NCI-H2107 treated with DMSO at 0.1 percent for 48 hours (cell line): ENCODE data around the gene TNFRSF9.
"Not testable (repeated sequence)": the region's sequence is repeated elsewhere in the genome, so short reads cannot be mapped to it uniquely, and the experiment has no call there.

Source experiments
- DNase-seq: peaks from one replicate; lab custom pipeline; 2025; ENCODE audit not compliant: unreplicated experiment; lab: John Stamatoyannopoulos, UW

Gene TNFRSF9

DNA sequence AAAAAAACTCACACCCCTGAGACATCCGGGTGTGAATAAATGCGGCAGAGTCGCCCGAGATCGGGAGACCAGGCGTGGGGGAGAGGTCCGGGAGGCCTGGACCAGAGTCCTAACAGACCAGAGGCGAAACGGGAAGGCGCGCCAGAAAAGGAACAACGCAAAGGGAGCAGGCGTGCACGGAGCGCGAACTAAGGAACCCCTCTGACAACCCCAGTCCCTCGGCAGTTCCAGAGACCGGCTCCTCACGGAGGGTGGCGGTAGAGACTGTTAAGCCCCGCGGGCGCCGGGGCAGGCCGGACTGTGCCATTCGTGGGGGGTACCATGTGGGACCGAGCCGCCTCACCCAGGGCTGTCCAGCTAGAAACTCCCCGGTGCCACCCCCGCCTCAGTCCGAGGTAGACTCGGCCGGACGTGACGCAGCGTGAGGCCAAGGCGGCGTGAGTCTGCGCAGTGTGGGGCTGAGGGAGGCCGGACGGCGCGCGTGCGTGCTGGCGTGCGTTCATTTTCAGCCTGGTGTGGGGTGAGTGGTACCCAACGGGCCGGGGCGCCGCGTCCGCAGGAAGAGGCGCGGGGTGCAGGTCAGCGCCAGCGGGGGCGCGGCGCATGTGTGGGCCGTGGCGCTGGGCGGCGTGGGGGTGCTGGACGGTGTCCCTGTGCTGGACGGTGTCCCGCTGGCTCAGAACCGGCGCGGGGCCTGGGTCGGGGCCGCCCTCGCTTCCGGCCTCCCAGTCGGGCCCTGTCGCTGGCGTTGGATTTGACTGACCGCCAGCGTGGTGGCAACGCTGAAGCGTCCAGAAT is 20.8 kb upstream of the TNFRSF9 start, which contains the start of gene PARK7:
Gene PARK7, plus strand, starts transcription at position 496 of the 798 bp plus-strand sequence. CDS start 1,075 bp downstream, outside the sequence.
- peak; percentile 28 for DNase-seq

DNA sequence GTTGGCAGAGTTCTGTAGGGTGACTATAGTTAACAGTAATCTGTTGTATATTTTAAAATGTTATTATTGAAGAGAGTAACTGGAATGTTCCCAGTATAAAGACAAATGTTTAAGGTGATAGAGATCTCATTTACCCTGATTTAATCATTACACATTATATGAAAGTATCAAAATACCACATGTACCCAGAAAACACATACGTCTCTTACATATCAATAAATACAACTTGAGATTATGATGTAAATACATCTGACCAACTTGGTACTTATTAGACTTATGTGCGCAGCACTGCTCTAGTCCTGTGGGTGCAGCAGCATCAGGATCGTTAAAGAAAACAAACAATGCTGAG is 20.2 kb upstream of the TNFRSF9 start:
- no peak for DNase-seq

- no peak for DNase-seq
Observed at GRCh38 chr1:7960165-7960564, 19.5 kb upstream of the TNFRSF9 start.

DNA sequence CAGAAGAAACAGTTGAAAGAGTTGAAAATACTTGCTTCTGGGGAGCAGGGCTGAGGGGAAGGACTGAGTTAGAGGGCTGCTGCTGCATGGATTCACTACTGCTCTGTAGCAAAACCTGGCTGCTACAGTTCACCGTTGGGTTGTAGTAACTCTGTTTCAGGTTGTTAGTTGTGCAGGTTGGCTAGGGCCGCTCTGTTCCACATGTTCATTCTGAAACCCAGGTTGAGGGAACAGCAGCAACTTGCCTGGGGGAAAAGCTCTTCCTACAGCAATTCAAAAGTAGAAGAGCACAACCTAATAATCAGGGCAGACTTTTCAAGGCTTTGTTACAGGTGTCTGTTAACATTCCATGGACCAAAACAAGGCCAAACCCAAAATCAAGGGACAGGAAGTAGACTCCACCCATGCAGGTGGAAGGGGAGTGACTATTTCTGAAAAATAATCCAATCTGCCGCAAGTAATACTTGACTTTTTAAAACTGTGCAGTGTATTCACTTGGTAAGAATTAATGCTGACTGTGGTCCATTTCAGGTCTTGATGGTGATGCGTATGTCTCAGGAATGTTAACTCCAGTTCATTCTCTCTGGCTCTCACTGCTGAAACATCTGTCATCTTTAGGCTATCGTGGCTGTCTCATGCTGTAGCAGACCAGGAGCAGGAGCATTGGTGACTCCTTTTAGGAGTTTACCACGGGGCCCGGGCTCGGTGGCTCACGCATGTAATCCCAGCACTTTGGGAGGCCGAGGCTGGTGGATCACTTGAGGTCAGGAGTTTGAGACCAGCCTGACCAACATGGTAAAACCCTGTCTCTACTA is 15.8 kb upstream of the TNFRSF9 start:
- no peak for DNase-seq

DNA sequence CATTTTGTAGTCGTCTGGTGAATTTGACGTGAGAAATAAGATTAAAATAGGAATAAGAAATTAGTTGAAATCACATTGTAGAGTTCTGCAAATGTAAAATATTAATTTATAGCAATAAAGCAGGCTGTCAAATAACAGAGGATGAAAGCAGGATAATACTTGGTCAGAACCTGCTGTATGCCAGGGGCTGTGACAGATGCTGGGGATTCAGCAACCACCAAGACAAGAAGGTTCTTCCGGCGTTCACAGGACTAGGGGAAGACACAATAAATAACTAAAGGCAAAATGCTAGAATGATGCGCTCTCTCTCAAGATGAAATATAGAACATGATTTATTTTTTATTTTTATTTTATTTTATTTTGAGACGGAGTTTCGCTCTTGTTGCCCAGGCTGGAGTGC is 14.0 kb upstream of the TNFRSF9 start:
- DNase-seq, result no peak

DNA sequence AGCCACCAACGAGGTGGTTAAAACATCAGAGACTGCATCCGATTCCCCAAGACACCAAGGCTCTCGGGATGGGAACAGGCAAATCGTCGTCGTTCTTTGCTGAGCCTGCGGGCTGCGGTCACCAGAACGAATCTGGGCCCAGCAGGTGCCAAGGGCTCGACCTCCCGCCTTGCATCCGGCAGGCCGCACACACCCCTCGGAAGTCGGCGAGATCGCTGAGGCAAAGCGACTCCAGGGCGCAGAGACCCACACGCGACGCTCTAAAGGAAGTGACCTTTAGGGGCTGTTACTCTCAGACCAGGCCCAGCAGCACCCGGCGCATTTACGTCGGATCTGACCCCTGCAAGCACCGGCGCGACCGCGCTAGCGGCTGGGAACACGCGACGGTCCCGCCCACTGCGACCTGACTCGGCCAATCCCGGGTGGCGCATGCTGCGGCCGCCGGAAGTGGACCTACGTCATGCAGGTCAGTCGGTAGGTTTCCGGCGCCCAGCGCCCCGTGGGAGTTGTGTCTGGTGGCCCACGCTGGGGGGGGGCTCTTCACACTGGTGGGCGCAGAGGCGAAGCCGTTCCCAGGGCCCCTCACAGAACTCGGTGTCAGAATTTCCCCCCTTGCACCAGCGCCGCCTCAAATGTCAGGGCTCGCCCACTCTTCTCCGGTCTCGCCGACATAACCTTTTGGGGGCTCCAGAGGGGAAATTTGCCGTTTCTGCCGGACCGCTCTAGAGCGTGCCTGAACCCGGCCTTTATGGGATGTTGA is 13.4 kb upstream of the TNFRSF9 start:
- DNase-seq, result peak; percentile 23

GRCh38 chr1:7952791-7953190 is 12.2 kb upstream of the TNFRSF9 start:
- not testable (repeated sequence) for DNase-seq

DNA sequence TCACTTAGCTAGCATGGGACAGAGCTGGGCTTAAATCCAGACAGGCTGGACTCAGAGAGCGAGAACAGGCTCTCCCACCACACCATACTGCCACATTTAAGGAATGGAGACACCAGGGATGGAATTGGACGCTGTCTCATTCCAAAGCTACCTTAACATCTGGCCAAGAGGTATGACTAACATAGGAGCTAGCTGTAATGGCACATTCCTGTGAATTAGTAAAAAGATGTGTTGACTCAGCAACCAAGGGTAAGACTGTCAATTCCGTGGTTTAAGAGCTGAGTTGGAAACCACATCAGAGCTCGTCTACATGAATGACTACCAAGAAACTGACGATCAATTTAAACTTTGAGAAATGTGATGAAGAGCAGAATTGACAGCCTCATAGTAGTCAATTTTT is 8.3 kb upstream of the TNFRSF9 start:
- DNase-seq, result no peak

- DNase-seq, result no peak
Observed at GRCh38 chr1:7943251-7943650, 2.6 kb upstream of the TNFRSF9 start.

DNA sequence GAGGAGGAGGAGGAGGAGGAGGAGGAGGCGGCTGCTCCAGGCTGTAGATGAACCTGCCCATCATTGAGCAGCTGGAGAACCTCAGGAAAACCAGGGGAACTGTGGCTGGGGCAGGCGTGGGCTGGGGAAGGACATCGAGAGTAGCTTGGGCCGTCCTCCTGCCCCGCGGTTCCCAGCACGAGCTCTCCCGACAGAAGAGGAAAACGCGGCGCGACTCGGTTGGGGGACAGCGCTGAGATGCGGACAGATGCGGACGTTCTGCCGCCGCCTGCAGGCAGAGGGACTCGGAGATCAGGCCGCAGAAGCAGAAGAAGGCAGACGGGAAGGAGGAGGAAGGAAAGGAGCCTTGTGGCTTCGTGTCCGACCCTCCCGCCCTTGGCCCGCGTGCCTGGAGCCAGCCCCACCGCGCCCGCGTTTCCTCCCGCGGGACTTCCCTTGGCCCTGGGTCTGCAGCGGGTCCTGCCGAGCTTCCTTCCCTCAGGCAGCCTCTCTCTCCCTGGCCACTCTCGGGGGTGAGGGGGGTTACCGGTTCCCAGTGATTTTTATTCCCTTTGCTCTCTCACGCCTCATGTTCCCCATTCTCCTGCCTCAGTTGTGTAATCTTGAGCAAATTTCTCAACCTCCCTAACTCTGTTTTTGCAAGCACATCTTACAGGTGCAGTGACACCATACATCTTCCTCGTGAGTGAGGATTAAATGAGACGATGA is 1.7 kb upstream of the TNFRSF9 start:
- DNase-seq, result no peak

DNA sequence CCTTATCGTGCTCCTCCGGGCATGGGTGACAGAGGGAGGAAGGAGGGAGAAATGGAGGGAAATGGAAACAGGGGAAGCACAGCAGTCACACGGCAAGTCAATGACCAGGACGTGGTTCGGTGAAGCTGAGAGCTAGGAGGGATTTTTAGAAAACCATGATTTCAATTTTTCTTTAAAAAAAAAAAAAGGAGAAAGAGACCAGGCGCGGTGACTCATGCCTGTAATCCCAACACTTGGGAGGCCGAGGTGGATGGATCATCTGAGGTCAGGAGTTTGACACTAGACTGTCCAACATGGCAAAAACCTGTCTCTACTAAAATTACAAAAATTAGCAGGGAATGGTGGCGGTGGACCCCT is 776 bp upstream of the TNFRSF9 start:
- no peak for DNase-seq

GRCh38 chr1:7940034-7940433 is 605 bp downstream of the TNFRSF9 start:
- DNase-seq, result no peak

DNA sequence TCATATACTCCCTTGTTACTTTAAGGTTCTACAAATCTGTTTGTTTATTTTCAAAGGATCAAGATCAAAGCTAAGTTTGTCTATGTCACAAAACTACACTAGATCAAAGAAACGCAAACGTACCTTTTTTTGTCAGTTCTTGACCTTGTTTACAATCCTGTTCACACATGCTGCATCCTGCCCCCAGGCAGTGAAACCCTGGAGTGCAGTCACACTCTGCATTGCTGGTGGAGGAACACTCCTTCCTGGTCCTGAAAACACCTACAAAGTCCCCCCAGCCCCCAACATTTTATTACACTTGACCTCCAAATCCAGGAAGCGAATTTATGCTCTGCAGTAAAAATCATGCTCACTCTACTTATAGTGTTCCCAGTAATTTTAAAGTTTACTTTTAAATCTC is 2.6 kb downstream of the TNFRSF9 start:
- no peak for DNase-seq

DNA sequence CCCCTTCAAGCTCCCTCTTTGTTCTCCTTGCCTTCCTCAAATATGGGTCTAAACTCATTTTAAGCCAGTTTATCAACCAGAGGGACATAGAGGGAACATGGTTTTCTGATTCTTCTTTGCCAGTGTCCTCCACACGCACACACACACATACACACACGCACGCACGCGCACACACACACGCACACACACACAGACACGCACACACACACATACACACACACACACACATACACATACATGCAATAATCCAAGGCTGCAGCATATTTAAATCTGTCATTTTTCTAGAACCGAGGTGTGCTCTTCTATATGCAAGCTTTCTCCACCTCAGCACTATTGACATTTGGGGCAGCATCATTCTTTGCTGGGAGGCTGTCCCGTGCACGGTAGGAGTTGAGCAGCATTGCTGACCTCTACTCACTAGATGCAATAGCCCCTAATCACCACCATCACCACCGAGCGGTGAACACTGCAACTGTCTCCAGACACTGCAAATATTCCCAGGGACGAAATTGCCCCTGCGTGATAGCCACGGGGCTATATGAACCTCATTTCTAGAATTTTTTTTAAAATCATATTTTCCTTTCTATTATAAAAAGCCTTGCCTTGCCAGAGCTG is 8.0 kb downstream of the TNFRSF9 start:
- no peak for DNase-seq

DNA sequence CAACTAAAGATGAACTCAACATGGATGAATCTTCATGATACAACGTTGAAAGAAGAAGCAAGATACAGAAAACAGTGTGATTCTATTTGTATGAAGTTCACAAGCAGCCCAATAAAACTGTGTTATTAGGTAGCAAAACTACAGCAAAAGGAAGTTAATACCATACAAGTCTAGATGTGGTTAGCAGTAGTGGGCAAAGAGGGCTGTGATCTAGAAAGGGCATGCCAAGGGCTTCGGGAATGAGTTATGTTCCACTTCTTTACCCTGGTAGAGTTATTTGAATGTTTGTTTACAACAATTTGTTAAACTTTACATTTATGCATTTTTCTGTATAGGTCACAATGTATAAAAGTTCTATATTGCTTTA is 9.2 kb downstream of the TNFRSF9 start:
- DNase-seq, result no peak

DNA sequence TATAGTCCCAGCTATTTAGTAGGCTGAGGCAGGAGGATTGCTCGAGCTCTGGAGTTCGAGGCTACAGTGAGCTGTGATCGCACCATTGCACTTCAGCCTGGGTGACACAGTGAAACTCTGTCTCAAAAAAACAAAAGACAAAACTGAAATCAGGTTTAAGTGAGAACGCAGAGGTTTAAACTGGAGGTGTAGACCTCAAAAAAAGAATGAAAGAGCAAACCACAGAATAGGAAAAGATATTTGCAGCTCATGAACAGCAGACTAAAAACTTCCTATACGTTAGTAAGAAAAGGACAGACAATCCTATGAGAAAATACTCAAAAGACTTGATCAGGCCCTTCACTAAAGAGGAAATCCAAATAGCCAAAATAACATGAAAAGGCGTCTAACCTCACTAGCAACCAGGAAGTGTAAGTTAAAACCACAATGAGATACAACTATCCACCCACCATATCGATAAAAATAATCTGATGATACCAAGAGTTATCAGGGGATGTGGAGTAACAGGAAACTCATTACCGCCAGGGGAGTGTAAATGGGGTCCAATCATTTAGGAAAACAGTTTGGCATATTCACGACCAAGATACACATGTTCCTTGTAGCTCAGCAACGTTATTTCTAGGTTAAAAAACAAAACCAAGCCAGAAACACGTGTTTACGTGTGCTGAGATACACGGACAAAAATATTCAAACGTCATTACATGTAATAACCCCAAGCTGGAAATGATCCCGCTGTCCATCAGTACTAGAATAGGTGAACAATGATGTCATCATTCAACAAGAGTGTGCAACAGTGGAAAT is 9.8 kb downstream of the TNFRSF9 start:
- DNase-seq, result no peak

GRCh38 chr1:7929637-7930036 is 11.0 kb downstream of the TNFRSF9 start:
- DNase-seq, result no peak

DNA sequence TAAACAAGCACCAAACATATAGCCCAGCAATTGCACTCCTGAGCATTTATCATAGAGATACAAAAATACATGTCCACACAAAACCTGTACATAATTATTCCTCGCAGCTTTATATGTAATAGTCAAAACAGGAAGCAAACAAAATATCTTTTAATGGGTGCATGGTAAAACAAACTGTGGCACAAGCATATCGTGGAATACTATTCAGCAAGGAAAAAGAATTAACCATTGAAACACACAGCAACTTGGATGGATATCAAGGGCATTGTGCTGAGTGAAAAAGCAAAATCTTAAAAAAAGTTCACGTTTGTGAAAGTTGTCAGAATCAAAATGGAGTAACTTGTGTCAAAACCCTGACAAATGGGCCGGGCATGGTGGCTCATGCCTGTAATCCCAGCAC is 12.4 kb downstream of the TNFRSF9 start:
- no peak for DNase-seq

DNA sequence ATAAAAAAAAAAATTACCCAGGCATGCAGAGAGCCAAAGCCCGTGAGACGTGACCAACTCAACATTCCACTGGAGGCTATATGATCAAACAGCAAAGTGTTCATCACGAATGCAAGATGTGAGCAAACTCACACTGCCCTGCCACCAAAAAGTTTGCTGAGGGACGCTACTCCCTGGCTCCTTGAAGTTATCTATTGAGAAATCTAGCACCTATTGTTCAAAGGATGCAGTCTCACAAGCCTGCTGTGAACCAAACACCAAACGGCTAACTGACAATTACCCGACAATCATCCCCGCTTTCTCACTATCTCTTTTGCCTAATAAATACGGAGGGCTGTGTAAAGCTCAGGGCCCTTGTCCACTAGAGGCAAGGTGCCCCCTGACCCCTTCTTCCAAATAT is 13.6 kb downstream of the TNFRSF9 start:
- not testable (repeated sequence) for DNase-seq

GRCh38 chr1:7922301-7922700 is 18.3 kb downstream of the TNFRSF9 start:
- no peak for DNase-seq
